ENCODE results near the gene SUOX. TPM values are rescaled to one million over a fixed set of nuclear protein-coding genes. Genes with fewer than 3 reads are reported as not detected.
"Not testable (repeated sequence)": the region's sequence is repeated elsewhere in the genome, so short reads cannot be mapped to it uniquely, and the experiment has no call there.

The SUOX gene
- total and polyA plus RNA-seq, 2 of the 4 experiments (the other 2 are of a cell fraction): 17.8 to 19.4 TPM

GRCh38 chr12:55985341-55985740 is 11.7 kb upstream of the SUOX start:
- Histone ChIP-seq H3K18ac (ENCODE audit: low read depth, low read length) (no peak overlapping the region), H4K20me1 (ENCODE audit: insufficient read depth, low read length) (peaks cover 12% of the 10 kb centered on the region; the same call in 1 of the 2 replicates), H4K91ac (ENCODE audit: insufficient read depth, low read depth, low read length) (no peak overlapping the region), H3K9me3 (ENCODE audit: control insufficient read depth, insufficient read depth, low read length) (no peaks in the 10 kb centered on the region), H3K4ac (ENCODE audit: low read depth, low read length) (no peak overlapping the region), H3K4me2 (ENCODE audit: low read depth, low read length) (no peak overlapping the region), H3K4me3 (ENCODE audit: insufficient read depth, low read depth, low read length) (no peak overlapping the region), H3K9me1 (ENCODE audit: insufficient read depth, low read length) (0 out of 2 replicates have a peak, but pooled peaks cover 4% of the 10 kb centered on the region), H2BK20ac (ENCODE audit: low read depth, low read length) (no peak overlapping the region), H2BK120ac (ENCODE audit: low read depth, low read length) (no peak overlapping the region), H4K8ac (ENCODE audit: low read depth in 2 of 2, low read length in 2 of 2) (no peak overlapping the region), H3K27me3 (ENCODE audit: control insufficient read depth, insufficient read depth, low read length) (no peaks in the 10 kb centered on the region), H3K4me1 (ENCODE audit: control insufficient read depth, insufficient read depth, low read length) (peaks cover 2% of the 10 kb centered on the region; the same call in 1 of the 2 replicates), H3K14ac (replicated peaks; ENCODE audit: low read depth, low read length) (no peak overlapping the region), H2AK9ac (replicated peaks; ENCODE audit: low read depth, low read length, poor library complexity) (no peak overlapping the region), H4K5ac (ENCODE audit: low read depth, low read length) (no peak overlapping the region), H3K27ac (ENCODE audit: insufficient read depth, low read length) (no peak overlapping the region), H3K23ac (ENCODE audit: low read depth, low read length) (no peak overlapping the region), H2AK5ac (ENCODE audit: low read depth, low read length) (no peak overlapping the region), H2AFZ (replicated peaks; ENCODE audit: low read length, poor library complexity) (no peak overlapping the region), H3K79me1 (ENCODE audit: low read depth in 1 of 2, low read length in 2 of 2) (peaks cover 22 to 40% of the 10 kb centered on the region in 2 experiments), H3K9ac (ENCODE audit: low read depth, low read length) (no peak overlapping the region), H3K36me3 (ENCODE audit: control insufficient read depth, insufficient read depth, low read length) (peaks cover 54% of the 10 kb centered on the region), H2BK15ac (ENCODE audit: low read depth, low read length) (no peak overlapping the region), H2BK5ac (ENCODE audit: low read depth, low read length, poor library complexity, severe bottlenecking) (no peak overlapping the region), H3K56ac (ENCODE audit: extremely low read depth, insufficient read depth, low read length) (no peak overlapping the region)
- no TSS peak for BruUV-seq (replicated peaks)
- intact Hi-C loops (cut with micrococcal nuclease) (no loop called here), dilution Hi-C loops (cut with HindIII; ENCODE audit: low sequenced_read_pairs, unreplicated experiment) (no loop called here), in situ Hi-C loops (cut with MboI; ENCODE audit: low sequenced_read_pairs) (no loop called here)
- WGBS, 2 experiments (ENCODE audit: extremely low coverage in 2 of 2, insufficient read length in 1 of 2): no CpG with 5 or more reads among the region's 4 CpGs
- TF ChIP-seq MXI1 (IDR thresholded peaks at IDR 0.05; ENCODE audit: borderline replicate concordance, low read depth, low read length) (no peak), RFX5 (IDR thresholded peaks at IDR 0.05; ENCODE audit: low read depth, low read length) (no peak), SMC3 (IDR thresholded peaks at IDR 0.05; ENCODE audit: low read depth, low read length) (no peak), MAFK (IDR thresholded peaks at IDR 0.05; ENCODE audit: low read depth, low read length) (no peak), ELK1 (IDR thresholded peaks at IDR 0.05; ENCODE audit: borderline replicate concordance, low read depth, low read length) (no peak), RAD21 (IDR thresholded peaks at IDR 0.05; ENCODE audit: low read length) (no peak), NFE2L2 (IDR thresholded peaks at IDR 0.05; ENCODE audit: low read depth, low read length) (no peak), FOS (IDR thresholded peaks at IDR 0.05; ENCODE audit: low read depth, low read length) (no peak)
- DNase-seq (no peak), ATAC-seq (ENCODE audit: low read depth) (no peak)
- ChIA-PET POLR2A (ENCODE audit: unreplicated experiment) (no interaction called here), CTCF (no interaction called here)

GRCh38 chr12:55985976-55986375 is 11.1 kb upstream of the SUOX start:
- H3K27ac ChIP-seq (ENCODE audit: insufficient read depth, low read length); H3K18ac ChIP-seq (ENCODE audit: low read depth, low read length); dilution Hi-C loops (cut with HindIII; ENCODE audit: low sequenced_read_pairs, unreplicated experiment); H4K5ac ChIP-seq (ENCODE audit: low read depth, low read length); H3K4me1 ChIP-seq (ENCODE audit: control insufficient read depth, insufficient read depth, low read length); CTCF ChIA-PET; in situ Hi-C loops (cut with MboI; ENCODE audit: low sequenced_read_pairs); H3K56ac ChIP-seq (ENCODE audit: extremely low read depth, insufficient read depth, low read length); H3K4me2 ChIP-seq (ENCODE audit: low read depth, low read length); H3K9ac ChIP-seq (ENCODE audit: low read depth, low read length); H3K4me3 ChIP-seq (ENCODE audit: insufficient read depth, low read depth, low read length); H3K23ac ChIP-seq (ENCODE audit: low read depth, low read length); H4K91ac ChIP-seq (ENCODE audit: insufficient read depth, low read depth, low read length); H2BK120ac ChIP-seq (ENCODE audit: low read depth, low read length); intact Hi-C loops (cut with micrococcal nuclease); H2AK5ac ChIP-seq (ENCODE audit: low read depth, low read length); H2BK5ac ChIP-seq (ENCODE audit: low read depth, low read length, poor library complexity, severe bottlenecking); BruUV-seq (replicated peaks); H3K4ac ChIP-seq (ENCODE audit: low read depth, low read length); H2AK9ac ChIP-seq (replicated peaks; ENCODE audit: low read depth, low read length, poor library complexity); H2AFZ ChIP-seq (replicated peaks; ENCODE audit: low read length, poor library complexity); ATAC-seq (ENCODE audit: low read depth); H3K27me3 ChIP-seq (ENCODE audit: control insufficient read depth, insufficient read depth, low read length); H2BK20ac ChIP-seq (ENCODE audit: low read depth, low read length); H3K9me1 ChIP-seq (ENCODE audit: insufficient read depth, low read length); H2BK15ac ChIP-seq (ENCODE audit: low read depth, low read length); H4K8ac ChIP-seq (ENCODE audit: low read depth in 2 of 2, low read length in 2 of 2); DNase-seq; H3K9me3 ChIP-seq (ENCODE audit: control insufficient read depth, insufficient read depth, low read length); H3K14ac ChIP-seq (replicated peaks; ENCODE audit: low read depth, low read length): not testable (repeated sequence)
- WGBS, 2 experiments (ENCODE audit: extremely low coverage in 2 of 2, insufficient read length in 1 of 2): 100% methylated on average over 3 of the region's 7 CpGs; no CpG with 5 or more reads in 1 of the 2 experiments
- Histone ChIP-seq H4K20me1 (ENCODE audit: insufficient read depth, low read length) (peaks cover 12% of the 10 kb centered on the region; the same call in 1 of the 2 replicates), H3K36me3 (ENCODE audit: control insufficient read depth, insufficient read depth, low read length) (peaks cover 54% of the 10 kb centered on the region), H3K79me1 (ENCODE audit: low read depth in 1 of 2, low read length in 2 of 2) (peaks cover 20 to 38% of the 10 kb centered on the region in 2 experiments)
- POLR2A ChIA-PET (ENCODE audit: unreplicated experiment): interaction anchor here (0.5 kb wide), 1 partner anchor 155 kb away, joined by 3 read pairs; no protein-coding TSS in a partner anchor

Data from IMR-90 (cell line).